ENCODE measurements around the gene CNOT4. TPM values are rescaled to one million over a fixed set of nuclear protein-coding genes. Genes with fewer than 3 reads are reported as not detected.

The CNOT4 gene
- total and polyA plus RNA-seq, 2 of the 13 experiments (the other 11 are each of a cell fraction or from before 2014, with no cell fraction given): 7.4 to 8.4 TPM

DNA sequence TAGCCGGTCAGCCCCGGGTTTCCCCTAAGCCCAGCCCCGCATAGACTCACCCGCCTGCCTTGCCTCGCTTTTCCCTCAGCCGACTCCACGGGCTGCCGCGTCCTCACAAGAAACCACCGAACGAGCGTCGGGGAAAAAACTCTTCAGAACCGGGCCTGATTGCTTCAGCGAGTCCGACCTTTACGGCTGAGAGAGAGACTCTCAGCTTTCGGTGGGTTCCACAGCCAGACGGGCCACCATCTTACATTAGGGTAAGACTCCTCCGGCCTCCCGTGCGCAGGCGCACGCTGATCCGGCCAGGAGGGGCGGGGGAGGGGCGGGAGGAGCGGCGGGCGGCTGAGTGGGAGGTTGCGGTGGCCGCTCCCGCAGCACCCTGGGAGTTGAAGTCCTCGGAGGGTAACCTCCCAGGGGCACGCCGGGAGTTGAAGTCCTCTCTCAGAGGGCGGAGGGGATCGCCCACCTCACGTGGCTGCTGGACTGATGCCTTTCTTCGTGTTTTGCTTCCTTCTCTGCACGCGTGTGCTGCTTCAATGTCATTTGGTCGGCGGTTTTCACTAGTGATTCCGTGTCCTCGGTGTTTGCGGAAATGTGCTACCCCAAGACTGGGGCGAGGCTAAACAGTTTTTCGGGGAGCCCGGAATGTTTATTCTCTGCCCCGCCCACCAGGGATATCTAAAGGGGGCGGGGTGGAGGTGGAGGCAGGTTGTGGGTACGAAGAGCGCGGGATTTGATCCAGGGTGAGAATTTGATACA lies at the start of gene CNOT4 (continued):
- TF ChIP-seq, protein P1, sequence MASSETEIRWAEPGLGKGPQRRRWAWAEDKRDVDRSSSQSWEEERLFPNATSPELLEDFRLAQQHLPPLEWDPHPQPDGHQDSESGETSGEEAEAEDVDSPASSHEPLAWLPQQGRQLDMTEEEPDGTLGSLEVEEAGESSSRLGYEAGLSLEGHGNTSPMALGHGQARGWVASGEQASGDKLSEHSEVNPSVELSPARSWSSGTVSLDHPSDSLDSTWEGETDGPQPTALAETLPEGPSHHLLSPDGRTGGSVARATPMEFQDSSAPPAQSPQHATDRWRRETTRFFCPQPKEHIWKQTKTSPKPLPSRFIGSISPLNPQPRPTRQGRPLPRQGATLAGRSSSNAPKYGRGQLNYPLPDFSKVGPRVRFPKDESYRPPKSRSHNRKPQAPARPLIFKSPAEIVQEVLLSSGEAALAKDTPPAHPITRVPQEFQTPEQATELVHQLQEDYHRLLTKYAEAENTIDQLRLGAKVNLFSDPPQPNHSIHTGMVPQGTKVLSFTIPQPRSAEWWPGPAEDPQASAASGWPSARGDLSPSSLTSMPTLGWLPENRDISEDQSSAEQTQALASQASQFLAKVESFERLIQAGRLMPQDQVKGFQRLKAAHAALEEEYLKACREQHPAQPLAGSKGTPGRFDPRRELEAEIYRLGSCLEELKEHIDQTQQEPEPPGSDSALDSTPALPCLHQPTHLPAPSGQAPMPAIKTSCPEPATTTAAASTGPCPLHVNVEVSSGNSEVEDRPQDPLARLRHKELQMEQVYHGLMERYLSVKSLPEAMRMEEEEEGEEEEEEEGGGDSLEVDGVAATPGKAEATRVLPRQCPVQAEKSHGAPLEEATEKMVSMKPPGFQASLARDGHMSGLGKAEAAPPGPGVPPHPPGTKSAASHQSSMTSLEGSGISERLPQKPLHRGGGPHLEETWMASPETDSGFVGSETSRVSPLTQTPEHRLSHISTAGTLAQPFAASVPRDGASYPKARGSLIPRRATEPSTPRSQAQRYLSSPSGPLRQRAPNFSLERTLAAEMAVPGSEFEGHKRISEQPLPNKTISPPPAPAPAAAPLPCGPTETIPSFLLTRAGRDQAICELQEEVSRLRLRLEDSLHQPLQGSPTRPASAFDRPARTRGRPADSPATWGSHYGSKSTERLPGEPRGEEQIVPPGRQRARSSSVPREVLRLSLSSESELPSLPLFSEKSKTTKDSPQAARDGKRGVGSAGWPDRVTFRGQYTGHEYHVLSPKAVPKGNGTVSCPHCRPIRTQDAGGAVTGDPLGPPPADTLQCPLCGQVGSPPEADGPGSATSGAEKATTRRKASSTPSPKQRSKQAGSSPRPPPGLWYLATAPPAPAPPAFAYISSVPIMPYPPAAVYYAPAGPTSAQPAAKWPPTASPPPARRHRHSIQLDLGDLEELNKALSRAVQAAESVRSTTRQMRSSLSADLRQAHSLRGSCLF (CRISPR knock-in tag; IDR thresholded peaks at IDR 0.05; ENCODE audit: borderline replicate concordance): no peak
- TF ChIP-seq, protein P2, sequence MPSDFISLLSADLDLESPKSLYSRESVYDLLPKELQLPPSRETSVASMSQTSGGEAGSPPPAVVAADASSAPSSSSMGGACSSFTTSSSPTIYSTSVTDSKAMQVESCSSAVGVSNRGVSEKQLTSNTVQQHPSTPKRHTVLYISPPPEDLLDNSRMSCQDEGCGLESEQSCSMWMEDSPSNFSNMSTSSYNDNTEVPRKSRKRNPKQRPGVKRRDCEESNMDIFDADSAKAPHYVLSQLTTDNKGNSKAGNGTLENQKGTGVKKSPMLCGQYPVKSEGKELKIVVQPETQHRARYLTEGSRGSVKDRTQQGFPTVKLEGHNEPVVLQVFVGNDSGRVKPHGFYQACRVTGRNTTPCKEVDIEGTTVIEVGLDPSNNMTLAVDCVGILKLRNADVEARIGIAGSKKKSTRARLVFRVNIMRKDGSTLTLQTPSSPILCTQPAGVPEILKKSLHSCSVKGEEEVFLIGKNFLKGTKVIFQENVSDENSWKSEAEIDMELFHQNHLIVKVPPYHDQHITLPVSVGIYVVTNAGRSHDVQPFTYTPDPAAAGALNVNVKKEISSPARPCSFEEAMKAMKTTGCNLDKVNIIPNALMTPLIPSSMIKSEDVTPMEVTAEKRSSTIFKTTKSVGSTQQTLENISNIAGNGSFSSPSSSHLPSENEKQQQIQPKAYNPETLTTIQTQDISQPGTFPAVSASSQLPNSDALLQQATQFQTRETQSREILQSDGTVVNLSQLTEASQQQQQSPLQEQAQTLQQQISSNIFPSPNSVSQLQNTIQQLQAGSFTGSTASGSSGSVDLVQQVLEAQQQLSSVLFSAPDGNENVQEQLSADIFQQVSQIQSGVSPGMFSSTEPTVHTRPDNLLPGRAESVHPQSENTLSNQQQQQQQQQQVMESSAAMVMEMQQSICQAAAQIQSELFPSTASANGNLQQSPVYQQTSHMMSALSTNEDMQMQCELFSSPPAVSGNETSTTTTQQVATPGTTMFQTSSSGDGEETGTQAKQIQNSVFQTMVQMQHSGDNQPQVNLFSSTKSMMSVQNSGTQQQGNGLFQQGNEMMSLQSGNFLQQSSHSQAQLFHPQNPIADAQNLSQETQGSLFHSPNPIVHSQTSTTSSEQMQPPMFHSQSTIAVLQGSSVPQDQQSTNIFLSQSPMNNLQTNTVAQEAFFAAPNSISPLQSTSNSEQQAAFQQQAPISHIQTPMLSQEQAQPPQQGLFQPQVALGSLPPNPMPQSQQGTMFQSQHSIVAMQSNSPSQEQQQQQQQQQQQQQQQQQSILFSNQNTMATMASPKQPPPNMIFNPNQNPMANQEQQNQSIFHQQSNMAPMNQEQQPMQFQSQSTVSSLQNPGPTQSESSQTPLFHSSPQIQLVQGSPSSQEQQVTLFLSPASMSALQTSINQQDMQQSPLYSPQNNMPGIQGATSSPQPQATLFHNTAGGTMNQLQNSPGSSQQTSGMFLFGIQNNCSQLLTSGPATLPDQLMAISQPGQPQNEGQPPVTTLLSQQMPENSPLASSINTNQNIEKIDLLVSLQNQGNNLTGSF (CRISPR knock-in tag; IDR thresholded peaks at IDR 0.05): no peak
- TF ChIP-seq, protein P3, sequence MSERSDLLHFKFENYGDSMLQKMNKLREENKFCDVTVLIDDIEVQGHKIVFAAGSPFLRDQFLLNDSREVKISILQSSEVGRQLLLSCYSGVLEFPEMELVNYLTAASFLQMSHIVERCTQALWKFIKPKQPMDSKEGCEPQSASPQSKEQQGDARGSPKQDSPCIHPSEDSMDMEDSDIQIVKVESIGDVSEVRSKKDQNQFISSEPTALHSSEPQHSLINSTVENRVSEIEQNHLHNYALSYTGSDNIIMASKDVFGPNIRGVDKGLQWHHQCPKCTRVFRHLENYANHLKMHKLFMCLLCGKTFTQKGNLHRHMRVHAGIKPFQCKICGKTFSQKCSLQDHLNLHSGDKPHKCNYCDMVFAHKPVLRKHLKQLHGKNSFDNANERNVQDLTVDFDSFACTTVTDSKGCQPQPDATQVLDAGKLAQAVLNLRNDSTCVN (CRISPR knock-in tag; IDR thresholded peaks at IDR 0.05; ENCODE audit: borderline replicate concordance): 0 out of 2 replicates have a peak, but pooled peaks have one; percentile 19
- TF ChIP-seq RBFOX2 (IDR thresholded peaks at IDR 0.05; ENCODE audit: low read depth, low read length) (peak; percentile 59; the same call in 1 of the 2 replicates), ASH2L (IDR thresholded peaks at IDR 0.05; ENCODE audit: insufficient read length, low read depth, low read length) (peak; percentile 80), MTA3 (CRISPR knock-in tag; IDR thresholded peaks at IDR 0.05) (no peak), ZNF143 (CRISPR knock-in tag; IDR thresholded peaks at IDR 0.05) (peak; percentile 97), ZNF230 (CRISPR knock-in tag; IDR thresholded peaks at IDR 0.05) (no peak), ZNF563 (CRISPR knock-in tag; IDR thresholded peaks at IDR 0.05) (no peak), KDM5A (IDR thresholded peaks at IDR 0.05; ENCODE audit: borderline replicate concordance, low read length) (peak; percentile 63), PAWR (CRISPR knock-in tag; IDR thresholded peaks at IDR 0.05; ENCODE audit: borderline replicate concordance) (0 out of 2 replicates have a peak, but pooled peaks have one; percentile 84), ZNF296 (CRISPR knock-in tag; conservative IDR thresholded peaks at IDR 0.05) (no peak), ZNF225 (CRISPR knock-in tag; IDR thresholded peaks at IDR 0.05) (peak; percentile 46; the same call in 1 of the 2 replicates)
- TF ChIP-seq, protein P4, sequence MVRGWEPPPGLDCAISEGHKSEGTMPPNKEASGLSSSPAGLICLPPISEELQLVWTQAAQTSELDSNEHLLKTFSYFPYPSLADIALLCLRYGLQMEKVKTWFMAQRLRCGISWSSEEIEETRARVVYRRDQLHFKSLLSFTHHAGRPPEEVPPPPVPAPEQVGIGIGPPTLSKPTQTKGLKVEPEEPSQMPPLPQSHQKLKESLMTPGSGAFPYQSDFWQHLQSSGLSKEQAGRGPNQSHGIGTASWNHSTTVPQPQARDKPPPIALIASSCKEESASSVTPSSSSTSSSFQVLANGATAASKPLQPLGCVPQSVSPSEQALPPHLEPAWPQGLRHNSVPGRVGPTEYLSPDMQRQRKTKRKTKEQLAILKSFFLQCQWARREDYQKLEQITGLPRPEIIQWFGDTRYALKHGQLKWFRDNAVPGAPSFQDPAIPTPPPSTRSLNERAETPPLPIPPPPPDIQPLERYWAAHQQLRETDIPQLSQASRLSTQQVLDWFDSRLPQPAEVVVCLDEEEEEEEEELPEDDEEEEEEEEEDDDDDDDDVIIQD (CRISPR knock-in tag; IDR thresholded peaks at IDR 0.05; ENCODE audit: low read depth): 0 out of 2 replicates have a peak, but pooled peaks have one; percentile 15

Measured in HepG2 (cell line).